Activated gamma-delta T cell treated with Interleukin-2 at 50 U/mL for 16 hours (primary cell): ENCODE measurements around the gene GPC6.

Experiments used
- DNase-seq: peaks from one replicate; pipeline ENCODE4 v3.0.0-alpha.2; 2020

The GPC6 gene

GRCh38 chr13:93872786-93873347, 646.3 kb downstream of the GPC6 start:
- DNase-seq: no peak

GRCh38 chr13:93875547-93875946, 648.9 kb downstream of the GPC6 start:
- no peak for DNase-seq

- no peak for DNase-seq
Observed at GRCh38 chr13:93876236-93876635, 649.6 kb downstream of the GPC6 start.

- no peak for DNase-seq
Observed at GRCh38 chr13:93878675-93879074, 652.1 kb downstream of the GPC6 start.

GRCh38 chr13:93881411-93881810, 654.8 kb downstream of the GPC6 start:
- no peak for DNase-seq

- DNase-seq: no peak
Observed at GRCh38 chr13:93882086-93882651, 655.6 kb downstream of the GPC6 start.

GRCh38 chr13:93889430-93889951, 662.9 kb downstream of the GPC6 start:
- DNase-seq: no peak

GRCh38 chr13:93899981-93900380, 673.4 kb downstream of the GPC6 start:
- no peak for DNase-seq

- DNase-seq: no peak
Observed at GRCh38 chr13:93900731-93901130, 674.1 kb downstream of the GPC6 start.

GRCh38 chr13:93903909-93904308, 677.3 kb downstream of the GPC6 start:
- DNase-seq: no peak

GRCh38 chr13:93915269-93915809, 688.7 kb downstream of the GPC6 start:
- no peak for DNase-seq

GRCh38 chr13:93922063-93922855, 695.7 kb downstream of the GPC6 start:
- no peak for DNase-seq

GRCh38 chr13:93925990-93926389, 699.4 kb downstream of the GPC6 start:
- DNase-seq: no peak

- DNase-seq: no peak
Observed at GRCh38 chr13:93926425-93926824, 699.8 kb downstream of the GPC6 start.

- DNase-seq: no peak
Observed at GRCh38 chr13:93927431-93927830, 700.8 kb downstream of the GPC6 start.

GRCh38 chr13:93932901-93933300, 706.3 kb downstream of the GPC6 start:
- no peak for DNase-seq

- no peak for DNase-seq
Observed at GRCh38 chr13:93936901-93937300, 710.3 kb downstream of the GPC6 start.

- DNase-seq: no peak
Observed at GRCh38 chr13:93941444-93941843, 714.8 kb downstream of the GPC6 start.

- no peak for DNase-seq
Observed at GRCh38 chr13:93942016-93942415, 715.4 kb downstream of the GPC6 start.

- no peak for DNase-seq
Observed at GRCh38 chr13:93945621-93946020, 719.0 kb downstream of the GPC6 start.

- DNase-seq: no peak
Observed at GRCh38 chr13:93946994-93947393, 720.4 kb downstream of the GPC6 start.

- no peak for DNase-seq
Observed at GRCh38 chr13:93947651-93948050, 721.0 kb downstream of the GPC6 start.

- no peak for DNase-seq
Observed at GRCh38 chr13:93948162-93948922, 721.7 kb downstream of the GPC6 start.
